Measurements from ENCODE around the gene HAUS8.

DNA sequence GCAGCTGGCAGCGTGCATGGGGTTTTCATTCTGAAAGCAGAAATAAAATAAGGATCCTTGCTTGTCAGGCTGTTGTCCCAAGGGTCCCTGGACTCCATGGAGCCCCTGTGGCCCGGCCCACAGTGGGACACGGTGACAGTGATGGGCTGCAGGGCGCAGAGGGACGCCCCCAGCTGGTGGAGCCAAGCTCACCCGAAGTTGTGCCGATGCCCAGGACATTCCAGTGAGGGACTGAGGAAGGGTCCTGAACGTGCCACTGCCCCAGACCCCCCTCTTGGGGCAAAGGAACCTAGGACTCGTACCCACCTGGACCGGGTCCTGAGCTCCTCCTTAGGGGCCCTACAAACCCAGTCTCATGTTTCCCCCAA lies 35.3 kb upstream of the HAUS8 start:
- peak; percentile 17; the same call in 1 of the 2 replicates for TF ChIP-seq POLR2A (IDR thresholded peaks at IDR 0.05; ENCODE audit: low read depth, low read length)
- TF ChIP-seq POLR2AphosphoS5 (IDR thresholded peaks at IDR 0.05; ENCODE audit: low read depth, low read length): no peak
